Measurements from ENCODE around the gene ATXN3L.

DNA sequence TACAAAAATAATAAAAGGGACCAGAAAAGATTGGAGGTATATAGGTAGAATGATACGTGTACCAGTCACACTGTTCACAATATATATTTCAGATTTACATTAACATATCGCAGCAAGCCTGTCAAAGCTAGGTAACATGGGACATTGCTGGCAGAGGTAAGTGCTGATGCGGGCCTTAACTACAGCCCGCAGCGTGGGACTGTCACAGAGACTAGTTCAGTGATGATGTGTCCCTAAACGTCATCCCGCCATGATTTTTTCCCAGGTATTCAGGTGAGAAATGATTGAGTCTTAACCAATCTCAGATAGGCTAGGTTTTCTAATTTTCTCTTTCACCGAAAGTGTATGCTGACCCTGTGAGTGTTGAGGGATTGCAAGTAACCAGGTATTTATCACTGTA is 7.8 kb upstream of the ATXN3L start:
- TF ChIP-seq, protein P1, sequence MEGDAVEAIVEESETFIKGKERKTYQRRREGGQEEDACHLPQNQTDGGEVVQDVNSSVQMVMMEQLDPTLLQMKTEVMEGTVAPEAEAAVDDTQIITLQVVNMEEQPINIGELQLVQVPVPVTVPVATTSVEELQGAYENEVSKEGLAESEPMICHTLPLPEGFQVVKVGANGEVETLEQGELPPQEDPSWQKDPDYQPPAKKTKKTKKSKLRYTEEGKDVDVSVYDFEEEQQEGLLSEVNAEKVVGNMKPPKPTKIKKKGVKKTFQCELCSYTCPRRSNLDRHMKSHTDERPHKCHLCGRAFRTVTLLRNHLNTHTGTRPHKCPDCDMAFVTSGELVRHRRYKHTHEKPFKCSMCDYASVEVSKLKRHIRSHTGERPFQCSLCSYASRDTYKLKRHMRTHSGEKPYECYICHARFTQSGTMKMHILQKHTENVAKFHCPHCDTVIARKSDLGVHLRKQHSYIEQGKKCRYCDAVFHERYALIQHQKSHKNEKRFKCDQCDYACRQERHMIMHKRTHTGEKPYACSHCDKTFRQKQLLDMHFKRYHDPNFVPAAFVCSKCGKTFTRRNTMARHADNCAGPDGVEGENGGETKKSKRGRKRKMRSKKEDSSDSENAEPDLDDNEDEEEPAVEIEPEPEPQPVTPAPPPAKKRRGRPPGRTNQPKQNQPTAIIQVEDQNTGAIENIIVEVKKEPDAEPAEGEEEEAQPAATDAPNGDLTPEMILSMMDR (IDR thresholded peaks at IDR 0.05; ENCODE audit: borderline replicate concordance, extremely low read depth, low read length, poor library complexity, severe bottlenecking): no peak
- no peak for TF ChIP-seq EZH2 (IDR thresholded peaks at IDR 0.05; ENCODE audit: borderline replicate concordance, low read depth, low read length, severe bottlenecking)

Measured in DND-41 (cell line).